Stimulated activated CD4-positive, alpha-beta T cell treated with anti-CD3 and anti-CD28 coated beads, Interleukin-4, amount 100 ng/mL, for 1 hour (primary cell): ENCODE measurements around the gene IFI16.
A peak's percentile ranks its signal among the peaks of the same experiment; 100 is the strongest.
"Not testable (repeated sequence)": the region's sequence is repeated elsewhere in the genome, so short reads cannot be mapped to it uniquely, and the experiment has no call there.

Experiments used
- DNase-seq: peaks from one replicate; pipeline ENCODE4 v3.0.0-alpha.2; 2020

IFI16 gene

DNA sequence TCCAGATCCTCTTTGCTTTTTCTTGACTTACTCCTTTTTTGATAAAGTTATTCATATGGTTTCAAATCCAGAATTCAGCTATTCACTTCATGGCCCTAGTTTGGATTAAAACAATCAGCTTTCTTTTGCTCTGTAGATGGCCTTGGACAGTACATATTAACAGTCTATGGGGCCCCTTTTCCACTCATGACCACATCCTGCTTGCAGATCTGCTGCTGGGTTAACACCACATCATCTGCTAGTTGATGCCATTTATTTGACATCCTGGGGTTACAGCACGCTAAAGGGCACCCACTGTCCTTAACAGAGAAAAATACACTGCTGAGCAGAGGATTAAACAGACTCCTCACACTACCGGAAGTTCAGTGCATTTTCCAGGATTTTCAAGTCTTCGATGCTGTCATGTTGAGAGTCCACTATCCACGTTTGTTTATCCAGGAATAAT is 941 bp upstream of the IFI16 start:
- peak; percentile 25 for DNase-seq

DNA sequence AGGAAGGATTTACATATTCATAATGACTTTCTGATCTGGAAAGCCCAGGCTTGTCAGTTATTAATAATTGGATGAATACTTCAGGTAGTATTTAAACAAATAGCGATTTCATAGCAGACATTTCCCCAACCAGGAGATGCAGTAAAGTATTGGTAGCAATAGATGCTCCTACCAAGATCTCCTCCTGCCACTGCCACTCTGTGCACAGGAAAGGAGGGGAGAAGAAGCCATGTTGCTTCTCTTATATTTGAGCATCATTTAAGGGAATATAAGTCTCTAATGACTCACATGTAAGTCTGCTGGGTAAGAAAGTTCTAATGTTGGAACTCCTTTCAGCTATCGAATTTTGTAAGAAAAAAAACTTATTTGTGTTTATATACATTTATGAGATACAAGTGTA is 420 bp upstream of the IFI16 start:
- DNase-seq, result no peak

DNA sequence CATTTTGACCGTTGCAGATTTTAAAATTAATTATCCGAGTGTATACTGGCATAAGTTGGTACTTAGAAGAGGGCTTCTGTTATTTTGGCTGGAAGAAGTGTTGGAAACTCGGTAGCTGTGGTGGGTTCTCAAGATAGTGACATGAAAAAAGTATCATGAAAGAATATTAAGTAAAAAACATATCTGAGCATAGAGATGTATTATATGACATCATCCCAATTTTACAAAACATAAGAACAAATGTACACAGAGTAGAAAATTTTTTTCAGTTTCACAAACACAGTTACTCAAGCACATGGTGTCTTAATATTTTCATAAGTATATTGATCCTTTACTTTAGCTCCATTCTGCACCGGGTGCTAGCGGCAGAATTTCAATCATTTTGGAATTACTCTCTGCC is 684 bp downstream of the IFI16 start:
- DNase-seq, result no peak

DNA sequence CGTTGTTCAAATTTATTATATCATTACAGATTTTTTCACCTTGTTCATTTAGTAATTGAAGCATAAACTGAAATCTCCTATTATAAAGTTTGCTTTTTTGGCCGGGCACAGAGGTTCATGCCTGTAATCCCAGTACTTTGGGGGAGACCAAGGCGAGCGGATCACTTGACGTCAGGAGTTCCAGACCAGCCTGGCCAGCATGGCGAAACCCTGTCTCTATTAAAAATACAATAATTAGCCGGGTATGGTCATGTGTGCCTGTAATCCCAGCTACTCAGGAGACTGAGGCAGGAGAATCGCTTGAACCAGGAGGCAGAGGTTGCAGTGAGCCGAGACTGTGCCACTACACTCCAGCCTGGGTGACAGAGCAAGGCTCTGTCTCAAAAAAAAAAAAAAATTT is 1.3 kb downstream of the IFI16 start:
- not testable (repeated sequence) for DNase-seq

- no peak for DNase-seq
These were observed 2.0 kb downstream of the IFI16 start for GRCh38 chr1:159011751-159012150.

DNA sequence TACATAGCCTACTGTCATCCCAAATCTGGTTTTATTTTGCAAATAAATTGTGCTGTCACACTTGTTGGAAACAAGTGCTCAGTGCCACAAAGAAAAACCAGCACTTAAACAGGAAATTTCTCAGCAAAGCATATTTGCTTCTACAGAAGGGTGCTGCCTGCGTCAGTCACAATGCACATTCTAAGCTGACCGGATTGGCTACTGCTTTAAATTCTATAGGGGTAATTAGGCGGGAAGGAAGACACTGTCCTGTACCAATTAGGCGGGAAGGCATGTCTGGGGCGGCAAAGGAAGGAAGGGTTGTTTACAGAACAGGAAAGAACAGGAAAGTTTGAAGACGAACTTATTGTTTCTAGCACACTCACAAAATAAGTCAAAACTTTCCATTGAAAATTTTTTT is 2.8 kb downstream of the IFI16 start:
- peak; percentile 27 for DNase-seq

GRCh38 chr1:159014003-159014571 is 4.4 kb downstream of the IFI16 start:
- no peak for DNase-seq

- DNase-seq, result no peak
These were observed 5.1 kb downstream of the IFI16 start for GRCh38 chr1:159014851-159015250.

GRCh38 chr1:159015440-159015909 is 5.8 kb downstream of the IFI16 start:
- DNase-seq, result peak; percentile 55

DNA sequence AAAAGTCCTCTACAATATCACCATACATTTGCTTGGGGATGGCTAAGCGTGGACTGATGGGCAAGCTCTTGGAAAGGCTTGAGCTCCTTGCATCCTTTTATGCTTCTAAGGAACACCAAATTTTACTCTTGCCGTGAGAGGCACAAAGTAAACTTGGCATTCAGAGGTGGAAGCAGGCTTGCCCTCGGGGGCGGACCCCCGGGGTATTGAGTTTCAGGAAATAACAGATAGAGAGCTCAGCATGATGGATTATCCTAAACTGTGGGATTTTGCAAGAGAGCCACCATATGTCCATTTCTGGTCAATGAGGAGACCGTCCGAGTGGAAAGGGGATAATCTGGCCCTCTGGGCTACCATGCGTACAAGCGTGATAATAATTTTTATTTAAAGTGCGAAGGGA is 14.0 kb downstream of the IFI16 start:
- no peak for DNase-seq

DNA sequence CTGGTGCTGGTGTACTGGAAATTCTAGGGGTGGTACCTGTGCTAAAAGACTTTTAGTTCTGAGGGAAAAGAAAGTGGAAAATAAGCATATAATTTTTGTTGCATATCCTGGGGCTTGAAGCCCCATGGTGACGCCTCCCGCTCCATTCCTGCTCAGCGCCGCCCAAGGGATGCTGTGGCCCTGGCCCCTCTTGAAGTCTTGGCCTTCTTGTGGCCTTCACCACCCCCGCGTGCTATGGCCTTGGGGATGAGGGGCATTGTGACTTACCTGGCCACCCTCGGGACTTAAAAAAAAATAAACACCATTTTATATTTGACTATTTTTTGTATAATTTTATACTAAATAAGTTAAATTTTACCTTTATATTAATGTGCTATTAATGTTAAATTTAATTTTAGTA is 15.3 kb downstream of the IFI16 start:
- no peak for DNase-seq

DNA sequence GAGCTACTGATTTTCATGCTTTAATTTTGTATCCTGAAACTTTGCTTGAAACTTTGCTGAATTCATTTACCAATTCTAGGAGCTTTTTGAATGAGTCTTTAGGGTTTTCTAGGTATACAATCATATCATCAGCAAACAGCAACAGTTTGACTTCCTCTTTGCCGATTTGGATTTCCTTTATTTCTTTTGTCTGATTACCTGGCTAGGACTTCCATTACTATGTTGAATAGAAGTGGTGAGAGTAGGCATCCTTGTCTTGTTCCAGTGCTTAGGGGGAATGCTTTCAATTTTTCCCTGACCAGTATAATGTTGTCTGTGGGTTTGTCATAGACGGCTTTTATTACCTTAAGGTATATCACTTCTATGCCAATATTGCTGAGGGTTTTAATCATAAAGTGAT is 17.1 kb downstream of the IFI16 start:
- DNase-seq, result not testable (repeated sequence)

DNA sequence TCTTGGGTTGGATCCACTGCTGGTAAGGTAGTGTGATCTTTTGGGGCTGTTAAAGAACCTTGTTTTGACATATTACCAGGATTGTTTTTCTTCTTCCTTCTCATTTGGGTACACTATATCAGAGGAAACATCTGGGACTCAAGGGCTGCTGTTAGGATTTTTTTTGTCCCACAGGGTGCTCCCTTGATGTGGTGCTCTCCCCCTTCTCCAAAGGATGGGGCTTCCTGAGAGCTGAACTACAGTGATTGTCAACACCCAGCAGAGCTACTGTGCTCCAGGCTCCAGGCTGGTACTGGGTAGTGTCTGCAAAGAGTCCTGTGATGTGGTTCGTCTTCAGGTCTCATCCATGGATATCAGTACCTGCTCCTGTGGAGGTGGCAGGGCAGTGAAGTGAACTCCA is 20.6 kb downstream of the IFI16 start:
- DNase-seq, result no peak

- DNase-seq, result no peak
These were observed 21.3 kb downstream of the IFI16 start for GRCh38 chr1:159030877-159031447.

DNA sequence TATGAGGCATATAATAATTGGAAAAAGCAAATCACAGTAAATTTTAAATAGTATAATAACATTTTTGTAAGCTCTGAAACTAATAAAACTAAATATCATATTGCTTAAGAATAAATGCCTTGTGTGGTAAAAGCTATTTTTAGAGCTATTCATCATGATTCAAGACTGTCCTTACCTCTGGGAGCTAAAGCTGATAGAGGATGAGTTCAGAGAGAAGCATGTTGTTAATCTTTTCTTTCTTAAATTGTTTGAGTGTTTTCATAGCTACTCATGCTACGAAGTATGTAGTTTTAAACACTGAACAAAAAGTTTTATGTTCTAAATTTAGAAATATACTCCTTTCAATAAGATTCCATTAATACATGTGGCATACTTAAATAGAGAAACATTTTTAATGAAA is 30.5 kb downstream of the IFI16 start:
- DNase-seq, result no peak

DNA sequence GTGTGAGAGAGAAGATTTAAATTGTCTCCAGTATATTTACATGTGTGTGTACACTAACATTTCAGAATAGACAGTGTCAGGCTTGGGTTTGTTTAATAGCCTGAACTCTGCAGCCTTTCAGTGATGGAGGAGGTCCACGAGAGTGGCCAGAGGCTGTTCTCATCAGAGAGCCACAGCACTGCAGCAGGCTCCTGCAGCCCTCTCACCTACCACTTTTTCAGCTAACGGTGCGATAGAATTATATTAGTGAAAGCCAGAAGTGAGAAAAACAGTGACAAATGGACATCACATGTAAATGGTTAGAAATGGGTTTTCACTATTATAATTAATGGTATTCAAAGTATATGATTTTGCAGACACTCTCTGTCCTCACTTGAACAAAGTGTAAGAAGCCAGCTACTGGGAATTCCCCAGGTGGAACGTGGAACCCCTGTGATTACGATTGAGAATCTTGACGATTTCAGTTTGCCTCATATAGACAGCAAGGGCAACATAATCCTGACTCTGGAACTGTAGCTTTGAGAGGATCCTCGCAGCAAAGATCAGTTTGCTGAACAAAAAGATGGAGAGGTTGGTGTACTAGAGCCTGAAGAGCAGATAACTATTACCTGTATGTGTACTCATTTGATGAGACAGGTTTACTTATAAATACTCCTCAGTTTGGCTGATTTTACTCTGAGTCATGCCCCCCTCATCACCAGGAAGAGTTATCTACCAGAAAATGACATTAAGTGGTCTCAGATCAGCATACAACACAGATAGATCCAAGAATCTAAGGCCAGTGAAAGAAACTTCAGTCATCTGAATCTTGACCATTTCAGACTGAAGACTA is 31.4 kb downstream of the IFI16 start:
- DNase-seq, result no peak

GRCh38 chr1:159046486-159046885 is 36.8 kb downstream of the IFI16 start:
- DNase-seq, result not testable (repeated sequence)

DNA sequence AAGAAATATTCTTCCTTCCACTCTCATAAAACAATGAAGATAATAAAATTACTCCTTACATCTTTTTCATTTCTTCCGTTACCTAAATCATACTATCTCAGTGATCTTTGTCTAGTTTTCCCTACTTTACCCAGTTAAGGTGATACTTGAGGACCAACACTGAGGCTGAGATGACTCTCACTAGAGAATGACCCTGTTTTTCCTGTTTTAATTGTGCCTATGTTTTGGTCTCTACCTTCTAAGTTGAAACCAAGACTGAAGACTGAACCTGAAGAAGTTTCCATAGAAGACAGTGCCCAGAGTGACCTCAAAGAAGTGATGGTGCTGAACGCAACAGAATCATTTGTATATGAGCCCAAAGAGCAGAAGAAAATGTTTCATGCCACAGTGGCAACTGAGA is 41.7 kb downstream of the IFI16 start:
- no peak for DNase-seq

DNA sequence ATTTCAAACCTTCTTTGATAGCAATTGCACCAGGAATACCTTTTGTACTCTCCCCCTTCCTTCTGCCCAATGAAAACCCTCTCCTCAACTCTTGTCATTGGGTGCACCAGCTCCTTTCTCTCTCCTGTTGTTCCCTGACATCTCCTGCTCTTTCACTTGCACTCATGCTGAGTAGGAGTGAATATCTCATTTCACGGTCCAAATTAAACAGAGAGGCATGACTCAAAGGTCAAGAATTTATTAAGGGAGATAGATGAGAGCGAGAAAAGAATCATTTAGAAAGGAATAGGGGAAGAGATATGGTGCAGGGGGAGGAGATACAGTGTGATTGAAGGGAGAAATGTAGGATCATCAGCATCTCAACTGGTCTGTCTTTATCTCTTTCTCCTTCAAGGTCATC is 44.7 kb downstream of the IFI16 start:
- DNase-seq, result no peak

GRCh38 chr1:159055181-159055641 is 45.5 kb downstream of the IFI16 start:
- DNase-seq, result no peak

DNA sequence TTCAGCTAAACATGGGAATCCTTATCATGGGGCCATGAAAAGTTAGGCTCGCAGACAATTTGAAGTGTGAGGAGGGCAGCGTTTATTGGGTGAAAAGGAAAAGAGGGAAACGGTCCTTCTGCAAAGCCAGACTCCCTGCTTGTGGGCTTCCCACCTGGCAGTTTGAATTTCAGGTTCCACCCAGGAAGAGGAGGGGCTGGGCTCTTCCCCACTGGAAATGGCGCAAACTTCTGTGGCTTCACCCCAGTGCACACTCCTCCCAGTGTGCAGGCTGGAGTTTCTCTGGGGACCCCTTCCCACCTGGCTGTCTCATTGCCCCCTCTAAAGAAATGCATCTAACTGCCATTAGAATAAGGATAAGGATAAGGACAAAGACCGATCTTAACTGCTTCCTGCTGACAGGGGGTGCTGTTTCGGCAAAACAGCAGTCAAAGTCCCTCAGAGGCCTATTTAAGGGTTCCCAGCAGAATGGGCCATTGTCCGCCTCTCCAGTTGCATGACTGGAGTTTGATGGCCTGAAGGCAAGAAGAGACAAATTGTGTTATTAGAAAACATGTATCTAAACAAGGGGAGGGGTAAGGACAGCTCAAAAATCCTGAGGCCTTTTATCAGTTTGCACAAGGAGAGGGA is 46.5 kb downstream of the IFI16 start:
- no peak for DNase-seq

DNA sequence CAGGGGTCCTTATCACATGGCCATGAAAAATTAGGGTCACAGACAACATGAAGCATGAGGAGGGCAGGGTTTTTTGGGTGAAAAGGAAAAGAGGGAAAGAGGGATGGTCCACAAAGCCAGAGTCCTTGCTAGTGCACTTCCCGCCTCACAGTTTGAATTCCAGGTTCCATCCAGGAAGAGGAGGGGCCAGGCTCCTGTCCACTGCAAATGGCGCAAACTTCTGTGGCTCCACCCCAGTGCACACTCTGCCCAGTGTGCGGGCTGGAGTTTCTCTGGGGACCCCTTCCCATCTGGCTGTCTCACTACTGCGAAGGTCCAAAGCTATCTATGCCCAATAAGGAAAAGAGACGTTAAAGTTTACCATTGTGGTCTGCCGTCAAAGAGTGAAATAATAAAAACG is 49.0 kb downstream of the IFI16 start:
- no peak for DNase-seq

GRCh38 chr1:159065106-159065505 is 55.4 kb downstream of the IFI16 start:
- no peak for DNase-seq

GRCh38 chr1:159066108-159066507 is 56.4 kb downstream of the IFI16 start:
- DNase-seq, result no peak
